Activated naive CD8-positive, alpha-beta T cell treated with anti-CD3 and anti-CD28 coated beads for 36 hours (primary cell): ENCODE data around the gene THBS1. TPM values are rescaled to one million over a fixed set of nuclear protein-coding genes. Genes with fewer than 3 reads are reported as not detected.

Experiments
- DNase-seq: peaks from one replicate; pipeline ENCODE4 v3.0.0; 2021
- H3K27ac Mint-ChIP-seq: one replicate; pipeline ENCODE4 v1.8.0; 2022; ENCODE audit warnings: mild to moderate bottlenecking, moderate library complexity, mixed read lengths
- H3K27me3 Mint-ChIP-seq: one replicate; pipeline ENCODE4 v1.8.0; 2022; ENCODE audit warnings: mild to moderate bottlenecking, mixed read lengths
- H3K36me3 Mint-ChIP-seq: one replicate; pipeline ENCODE4 v1.8.0; 2021; ENCODE audit warnings: mild to moderate bottlenecking, mixed read lengths
- H3K4me1 Mint-ChIP-seq: one replicate; pipeline ENCODE4 v1.8.0; 2021; ENCODE audit warnings: mixed read lengths
- H3K4me3 Mint-ChIP-seq: one replicate; pipeline ENCODE4 v1.8.0; 2022; ENCODE audit warnings: mild to moderate bottlenecking, moderate library complexity, mixed read lengths
- H3K9me3 Mint-ChIP-seq: one replicate; pipeline ENCODE4 v1.8.0; 2022; ENCODE audit warnings: mixed read lengths
- total RNA-seq, 2 experiments: library from RNA; stranded (reverse); gene quantifications; one replicate each; pipeline ENCODE4 v1.2.3, GENCODE V29; 2021

Gene THBS1
- total RNA-seq, 2 experiments from 2014 or later, result 0.62 to 0.68 TPM

DNA sequence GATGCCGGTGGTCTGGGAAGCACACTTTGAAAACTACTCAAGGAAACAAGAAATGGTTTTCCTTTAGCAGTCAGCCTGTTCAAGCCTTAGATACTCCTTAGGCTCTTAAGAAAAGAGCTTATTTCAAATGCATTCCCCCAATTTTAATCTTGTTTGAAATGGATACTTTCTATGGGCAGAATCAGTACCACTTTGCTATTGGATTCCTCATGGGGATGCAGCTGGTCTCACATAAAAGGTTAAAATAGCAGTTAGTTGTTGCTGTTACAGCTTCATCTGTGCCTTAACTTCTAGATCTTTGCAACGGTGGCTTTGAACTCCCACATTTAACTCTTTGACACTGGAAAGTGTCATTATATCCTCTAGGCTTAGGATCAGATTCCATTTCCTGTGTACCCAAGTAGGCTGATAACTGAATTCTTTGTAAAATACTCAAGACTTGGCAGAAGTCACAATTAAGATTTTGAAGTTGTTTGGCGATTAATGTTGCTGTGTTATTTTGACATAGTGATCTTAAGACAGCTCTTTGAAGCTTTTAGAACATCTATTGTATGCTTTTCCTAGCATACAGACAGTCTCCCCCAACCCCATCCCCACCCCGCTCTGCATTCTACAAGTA lies 2.2 kb downstream of the THBS1 start:
- Mint-ChIP-seq H3K4me1 (peaks cover 10% of the 10 kb centered on the region), H3K9me3 (no peaks in the 10 kb centered on the region), H3K4me3 (no peak overlapping the region), H3K27ac (no peak overlapping the region), H3K36me3 (no peaks in the 10 kb centered on the region), H3K27me3 (peaks cover 36% of the 10 kb centered on the region)
- no peak for DNase-seq

DNA sequence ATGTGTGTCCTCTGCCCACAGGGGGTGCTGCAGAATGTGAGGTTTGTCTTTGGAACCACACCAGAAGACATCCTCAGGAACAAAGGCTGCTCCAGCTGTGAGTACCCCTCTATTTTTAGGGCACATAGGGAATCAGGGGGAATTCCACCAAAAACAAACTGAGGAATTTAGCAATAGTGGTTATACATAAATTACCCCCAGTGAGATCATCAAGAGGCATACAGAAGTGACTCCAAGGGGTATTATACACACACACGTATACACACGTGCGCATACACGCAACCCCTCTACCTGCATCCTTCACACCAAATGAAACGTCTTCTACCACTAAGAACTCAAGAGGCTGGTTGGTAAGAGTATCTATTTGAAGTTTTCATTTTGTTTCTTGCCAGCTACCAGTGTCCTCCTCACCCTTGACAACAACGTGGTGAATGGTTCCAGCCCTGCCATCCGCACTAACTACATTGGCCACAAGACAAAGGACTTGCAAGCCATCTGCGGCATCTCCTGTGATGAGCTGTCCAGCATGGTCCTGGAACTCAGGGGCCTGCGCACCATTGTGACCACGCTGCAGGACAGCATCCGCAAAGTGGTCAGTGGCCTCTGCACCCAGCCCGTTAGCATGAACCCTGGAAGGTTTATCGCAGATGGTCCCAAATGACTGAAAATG lies 2.9 kb downstream of the THBS1 start:
- DNase-seq, result peak; percentile 20
- H3K4me1 Mint-ChIP-seq, result peaks cover 10% of the 10 kb centered on the region
- no peaks in the 10 kb centered on the region for H3K9me3 Mint-ChIP-seq
- no peak overlapping the region for H3K27ac Mint-ChIP-seq
- no peak overlapping the region for H3K4me3 Mint-ChIP-seq
- no peaks in the 10 kb centered on the region for H3K36me3 Mint-ChIP-seq
- H3K27me3 Mint-ChIP-seq, result peaks cover 33% of the 10 kb centered on the region

DNA sequence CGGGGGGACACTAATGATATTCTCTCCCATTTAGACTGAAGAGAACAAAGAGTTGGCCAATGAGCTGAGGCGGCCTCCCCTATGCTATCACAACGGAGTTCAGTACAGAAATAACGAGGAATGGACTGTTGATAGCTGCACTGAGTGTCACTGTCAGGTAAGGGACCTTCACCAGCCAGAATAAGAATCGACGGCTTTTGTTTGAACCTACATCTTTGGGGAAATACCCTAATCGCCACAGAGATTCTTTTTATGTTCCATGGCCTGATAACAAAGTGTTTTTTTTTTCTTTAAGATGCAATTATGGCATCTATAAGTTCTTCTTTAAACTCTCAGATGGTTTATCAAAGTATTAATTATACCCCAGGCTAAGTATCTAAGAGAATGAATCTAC lies 3.4 kb downstream of the THBS1 start:
- Mint-ChIP-seq H3K9me3 (no peaks in the 10 kb centered on the region), H3K27me3 (peaks cover 27% of the 10 kb centered on the region), H3K4me1 (peaks cover 10% of the 10 kb centered on the region), H3K27ac (no peak overlapping the region), H3K4me3 (no peak overlapping the region), H3K36me3 (no peaks in the 10 kb centered on the region)
- DNase-seq, result no peak

DNA sequence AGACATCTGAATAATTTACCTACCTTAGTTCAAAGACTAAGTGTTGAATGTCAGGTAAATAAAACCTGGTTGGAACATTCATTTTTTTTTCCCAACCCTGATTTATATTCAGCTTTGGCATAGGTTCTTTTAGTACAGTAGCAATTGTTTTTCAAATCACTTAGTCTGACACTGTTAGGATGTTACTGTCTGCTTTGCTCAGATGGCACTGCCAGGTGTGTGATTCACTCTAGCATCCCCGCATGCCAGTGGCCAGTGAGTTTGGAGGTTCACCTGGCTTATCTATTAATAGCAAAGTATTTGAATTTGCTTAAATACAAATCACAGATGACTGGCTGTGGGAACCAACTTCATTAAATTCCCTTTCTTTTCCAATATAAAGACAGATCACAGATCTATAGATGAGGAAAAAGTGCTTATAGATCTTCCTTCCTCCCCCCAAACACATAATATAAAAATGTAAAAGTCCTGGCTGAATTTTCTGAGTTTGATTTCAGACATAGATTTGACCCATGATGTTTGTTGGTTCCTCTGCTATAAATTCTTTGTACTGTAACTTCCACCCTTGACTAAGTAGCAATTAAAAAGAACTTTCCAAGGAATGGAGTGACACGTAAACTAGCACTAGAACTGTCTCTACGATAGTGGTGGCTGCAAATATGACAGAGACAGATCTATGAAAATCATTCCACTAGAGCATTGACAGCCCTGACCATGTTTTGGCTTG lies 3.9 kb downstream of the THBS1 start:
- Mint-ChIP-seq H3K4me1 (peaks cover 7% of the 10 kb centered on the region), H3K27me3 (peaks cover 22% of the 10 kb centered on the region), H3K4me3 (no peak overlapping the region), H3K27ac (no peak overlapping the region), H3K9me3 (no peaks in the 10 kb centered on the region), H3K36me3 (no peaks in the 10 kb centered on the region)
- no peak for DNase-seq

DNA sequence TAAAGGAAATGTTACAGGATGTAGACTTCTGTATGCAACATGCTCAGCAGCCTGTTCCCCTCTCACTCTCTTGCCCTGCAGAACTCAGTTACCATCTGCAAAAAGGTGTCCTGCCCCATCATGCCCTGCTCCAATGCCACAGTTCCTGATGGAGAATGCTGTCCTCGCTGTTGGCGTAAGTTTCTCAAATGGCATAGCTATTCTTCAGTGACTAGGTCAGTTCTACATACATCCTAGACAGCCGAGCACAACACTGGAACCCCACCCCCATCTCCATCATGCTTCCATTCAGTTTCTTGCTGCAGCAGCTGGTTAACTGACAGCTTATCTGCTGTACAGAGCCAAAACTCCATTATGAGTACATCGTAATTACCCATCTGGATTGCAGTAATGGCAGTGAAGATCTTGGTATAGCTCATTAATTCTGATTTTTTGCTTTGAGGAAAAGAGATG lies 4.5 kb downstream of the THBS1 start:
- peaks cover 19% of the 10 kb centered on the region for H3K27me3 Mint-ChIP-seq
- no peak overlapping the region for H3K27ac Mint-ChIP-seq
- H3K4me1 Mint-ChIP-seq, result peaks cover 4% of the 10 kb centered on the region
- H3K9me3 Mint-ChIP-seq, result no peaks in the 10 kb centered on the region
- no peaks in the 10 kb centered on the region for H3K36me3 Mint-ChIP-seq
- no peak for DNase-seq
- H3K4me3 Mint-ChIP-seq, result no peak overlapping the region

DNA sequence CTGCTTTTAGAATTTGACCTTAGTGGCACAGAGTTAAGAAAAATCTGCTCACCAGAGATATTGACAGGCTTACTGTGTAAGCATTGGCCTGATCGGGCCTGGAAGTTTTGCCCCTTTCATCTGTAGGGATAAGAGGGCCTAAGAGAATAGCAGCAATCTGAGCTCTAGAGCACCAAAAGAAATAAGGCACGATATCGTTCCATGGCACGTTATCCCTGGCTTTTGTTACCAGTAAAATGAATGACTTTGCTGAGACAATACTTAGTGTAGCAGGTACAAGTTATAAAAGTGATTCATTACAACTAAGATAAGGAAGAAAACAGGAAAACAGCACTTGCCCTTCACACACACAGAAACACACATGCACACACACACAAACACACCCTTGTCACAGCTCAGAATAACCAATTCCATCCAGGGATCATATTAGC lies 5.0 kb downstream of the THBS1 start:
- H3K36me3 Mint-ChIP-seq, result no peaks in the 10 kb centered on the region
- no peak overlapping the region for H3K4me3 Mint-ChIP-seq
- peaks cover 19% of the 10 kb centered on the region for H3K27me3 Mint-ChIP-seq
- no peak for DNase-seq
- no peak overlapping the region for H3K27ac Mint-ChIP-seq
- no peaks in the 10 kb centered on the region for H3K9me3 Mint-ChIP-seq
- peaks cover 4% of the 10 kb centered on the region for H3K4me1 Mint-ChIP-seq

DNA sequence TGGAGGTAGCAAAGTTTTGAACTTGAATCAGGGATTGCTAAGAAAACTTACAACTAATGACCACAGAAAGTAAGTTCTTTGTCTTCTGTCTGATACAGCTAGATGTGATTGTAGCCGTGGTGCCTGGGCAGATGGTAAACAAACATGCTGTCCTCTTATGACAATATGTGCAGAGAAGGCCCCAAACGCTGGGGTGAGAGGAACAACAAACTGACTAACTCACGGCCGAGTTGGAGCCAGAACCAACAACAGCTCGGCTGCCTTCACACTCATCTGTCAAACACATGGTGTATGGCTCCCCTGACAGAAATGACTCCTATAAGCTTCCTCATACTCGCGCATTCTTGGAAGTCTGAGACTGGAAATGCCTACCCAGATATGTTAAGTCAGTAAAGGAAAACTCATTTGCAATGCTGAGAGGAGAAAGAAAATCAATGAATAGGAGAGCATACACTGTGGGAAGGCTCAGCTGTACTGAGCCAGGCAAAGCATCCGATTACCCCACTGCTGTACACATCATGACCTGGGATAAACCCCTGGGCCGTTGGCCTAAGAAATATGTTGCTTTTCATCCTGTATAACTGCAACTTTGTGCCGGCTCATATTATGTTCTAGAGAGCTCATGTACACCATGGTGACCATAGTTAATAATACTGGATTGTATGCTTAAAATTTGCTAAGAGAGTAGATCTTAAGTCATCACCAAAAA lies 5.7 kb downstream of the THBS1 start:
- no peak overlapping the region for H3K27ac Mint-ChIP-seq
- H3K4me3 Mint-ChIP-seq, result no peak overlapping the region
- no peaks in the 10 kb centered on the region for H3K36me3 Mint-ChIP-seq
- no peaks in the 10 kb centered on the region for H3K9me3 Mint-ChIP-seq
- H3K4me1 Mint-ChIP-seq, result no peaks in the 10 kb centered on the region
- peaks cover 13% of the 10 kb centered on the region for H3K27me3 Mint-ChIP-seq
- no peak for DNase-seq

DNA sequence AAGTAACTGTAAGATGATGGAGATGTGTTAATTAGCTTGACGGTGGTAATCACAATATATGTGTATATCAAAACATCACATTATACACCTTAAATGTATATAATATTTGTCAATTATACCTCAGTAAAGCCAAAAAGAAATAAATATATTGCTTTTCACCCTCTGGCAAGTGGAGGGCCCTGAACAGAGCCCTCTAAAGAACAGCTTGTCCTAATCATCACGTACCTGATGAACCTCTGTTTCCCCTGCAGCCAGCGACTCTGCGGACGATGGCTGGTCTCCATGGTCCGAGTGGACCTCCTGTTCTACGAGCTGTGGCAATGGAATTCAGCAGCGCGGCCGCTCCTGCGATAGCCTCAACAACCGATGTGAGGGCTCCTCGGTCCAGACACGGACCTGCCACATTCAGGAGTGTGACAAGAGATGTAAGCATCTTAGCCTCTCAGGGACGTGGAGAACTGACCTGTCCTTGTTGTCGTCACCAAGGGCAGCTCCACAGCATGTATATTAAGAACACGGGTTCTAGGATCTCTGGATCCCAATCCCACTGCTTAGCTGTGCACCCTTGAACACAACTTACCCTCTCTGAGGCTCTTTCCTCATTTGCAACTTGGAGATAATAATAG lies 6.3 kb downstream of the THBS1 start:
- no peaks in the 10 kb centered on the region for H3K36me3 Mint-ChIP-seq
- H3K4me1 Mint-ChIP-seq, result no peaks in the 10 kb centered on the region

DNA sequence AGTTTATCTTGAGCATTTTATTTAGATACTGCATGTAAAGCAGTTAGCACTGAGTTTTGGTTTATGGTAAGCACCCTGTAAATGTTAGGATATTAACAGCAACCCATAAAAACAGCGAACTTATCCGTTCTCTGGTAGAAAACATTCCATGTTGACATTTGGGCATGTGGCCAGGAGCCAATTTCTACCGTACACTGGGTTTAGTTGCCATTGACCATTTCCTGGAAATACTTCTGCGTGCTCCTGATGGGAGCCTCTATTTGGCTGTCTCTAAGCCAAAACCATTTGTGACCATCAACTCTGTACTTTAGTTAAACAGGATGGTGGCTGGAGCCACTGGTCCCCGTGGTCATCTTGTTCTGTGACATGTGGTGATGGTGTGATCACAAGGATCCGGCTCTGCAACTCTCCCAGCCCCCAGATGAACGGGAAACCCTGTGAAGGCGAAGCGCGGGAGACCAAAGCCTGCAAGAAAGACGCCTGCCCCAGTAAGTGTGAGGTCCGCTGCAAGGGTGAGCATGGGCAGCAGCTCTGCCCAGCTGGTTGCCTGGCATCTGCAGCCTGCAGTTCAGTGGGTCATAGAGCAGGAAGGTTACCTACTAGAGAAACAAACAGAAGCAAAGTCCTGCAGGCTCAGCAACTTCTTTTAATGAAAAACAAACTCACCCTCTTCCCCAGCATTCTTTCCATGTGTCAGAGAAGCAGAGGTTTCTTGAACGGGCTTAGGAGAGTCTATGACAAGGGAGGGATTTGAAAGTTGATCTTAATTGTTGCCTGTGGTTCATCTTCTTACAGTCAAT lies 7.1 kb downstream of the THBS1 start:
- Mint-ChIP-seq H3K27ac (no peak overlapping the region), H3K4me1 (no peaks in the 10 kb centered on the region), H3K27me3 (no peaks in the 10 kb centered on the region), H3K9me3 (no peaks in the 10 kb centered on the region), H3K36me3 (no peaks in the 10 kb centered on the region), H3K4me3 (no peak overlapping the region)
- DNase-seq, result no peak

More for the DNA sequence above, 6.3 kb downstream of the THBS1 start:
- peaks cover 6% of the 10 kb centered on the region for H3K27me3 Mint-ChIP-seq
- H3K9me3 Mint-ChIP-seq, result no peaks in the 10 kb centered on the region
- no peak for DNase-seq
- H3K4me3 Mint-ChIP-seq, result no peak overlapping the region
- no peak overlapping the region for H3K27ac Mint-ChIP-seq

DNA sequence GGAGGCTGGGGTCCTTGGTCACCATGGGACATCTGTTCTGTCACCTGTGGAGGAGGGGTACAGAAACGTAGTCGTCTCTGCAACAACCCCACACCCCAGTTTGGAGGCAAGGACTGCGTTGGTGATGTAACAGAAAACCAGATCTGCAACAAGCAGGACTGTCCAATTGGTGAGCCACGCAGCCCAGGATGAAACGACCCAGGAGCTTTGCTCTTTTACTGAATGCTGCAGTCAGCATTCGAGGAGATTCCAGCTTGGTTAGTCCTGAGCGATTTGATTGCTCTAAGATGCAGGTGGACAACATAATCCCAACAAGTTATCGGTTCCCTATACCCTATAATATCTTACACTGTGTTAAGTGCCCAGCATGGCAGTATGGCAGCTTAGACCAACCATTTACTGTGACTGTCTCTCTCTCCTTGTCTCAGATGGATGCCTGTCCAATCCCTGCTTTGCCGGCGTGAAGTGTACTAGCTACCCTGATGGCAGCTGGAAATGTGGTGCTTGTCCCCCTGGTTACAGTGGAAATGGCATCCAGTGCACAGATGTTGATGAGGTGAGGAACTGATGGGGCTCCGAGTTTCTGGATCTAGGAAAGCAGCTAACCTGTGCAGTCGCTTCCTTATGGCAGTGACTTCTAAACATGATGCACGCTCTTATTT lies 7.8 kb downstream of the THBS1 start:
- H3K36me3 Mint-ChIP-seq, result no peaks in the 10 kb centered on the region
- H3K4me3 Mint-ChIP-seq, result no peak overlapping the region

DNA sequence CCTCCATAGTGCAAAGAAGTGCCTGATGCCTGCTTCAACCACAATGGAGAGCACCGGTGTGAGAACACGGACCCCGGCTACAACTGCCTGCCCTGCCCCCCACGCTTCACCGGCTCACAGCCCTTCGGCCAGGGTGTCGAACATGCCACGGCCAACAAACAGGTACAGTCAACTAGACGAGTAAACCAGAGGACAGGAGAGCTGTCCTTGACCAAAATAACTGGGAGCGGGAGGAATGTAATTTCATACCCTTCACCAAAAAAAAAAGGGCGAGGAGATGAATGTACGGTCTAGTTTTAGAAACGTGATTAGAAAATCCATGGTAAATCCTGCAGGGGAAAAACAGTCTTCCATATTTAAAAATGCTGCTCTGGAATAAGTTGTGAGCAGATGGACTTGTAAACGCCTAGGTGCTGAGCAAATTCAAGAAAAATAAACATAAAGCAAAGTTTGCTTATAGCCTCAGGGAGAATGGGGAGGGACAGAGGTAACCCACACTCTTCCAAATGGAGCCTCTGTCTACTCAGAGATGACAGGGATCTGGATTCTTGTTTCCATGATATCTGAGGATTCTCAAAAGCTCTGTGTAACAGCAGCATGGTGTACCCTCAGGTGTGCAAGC lies 8.4 kb downstream of the THBS1 start:
- peaks cover 4% of the 10 kb centered on the region for H3K4me1 Mint-ChIP-seq
- H3K36me3 Mint-ChIP-seq, result no peaks in the 10 kb centered on the region
- no peak overlapping the region for H3K4me3 Mint-ChIP-seq
- no peak for DNase-seq
- H3K27ac Mint-ChIP-seq, result no peak overlapping the region
- no peaks in the 10 kb centered on the region for H3K27me3 Mint-ChIP-seq
- H3K9me3 Mint-ChIP-seq, result no peaks in the 10 kb centered on the region

More for the DNA sequence above, 7.8 kb downstream of the THBS1 start:
- DNase-seq, result no peak
- no peak overlapping the region for H3K27ac Mint-ChIP-seq
- no peaks in the 10 kb centered on the region for H3K4me1 Mint-ChIP-seq
- H3K27me3 Mint-ChIP-seq, result no peaks in the 10 kb centered on the region
- H3K9me3 Mint-ChIP-seq, result no peaks in the 10 kb centered on the region

DNA sequence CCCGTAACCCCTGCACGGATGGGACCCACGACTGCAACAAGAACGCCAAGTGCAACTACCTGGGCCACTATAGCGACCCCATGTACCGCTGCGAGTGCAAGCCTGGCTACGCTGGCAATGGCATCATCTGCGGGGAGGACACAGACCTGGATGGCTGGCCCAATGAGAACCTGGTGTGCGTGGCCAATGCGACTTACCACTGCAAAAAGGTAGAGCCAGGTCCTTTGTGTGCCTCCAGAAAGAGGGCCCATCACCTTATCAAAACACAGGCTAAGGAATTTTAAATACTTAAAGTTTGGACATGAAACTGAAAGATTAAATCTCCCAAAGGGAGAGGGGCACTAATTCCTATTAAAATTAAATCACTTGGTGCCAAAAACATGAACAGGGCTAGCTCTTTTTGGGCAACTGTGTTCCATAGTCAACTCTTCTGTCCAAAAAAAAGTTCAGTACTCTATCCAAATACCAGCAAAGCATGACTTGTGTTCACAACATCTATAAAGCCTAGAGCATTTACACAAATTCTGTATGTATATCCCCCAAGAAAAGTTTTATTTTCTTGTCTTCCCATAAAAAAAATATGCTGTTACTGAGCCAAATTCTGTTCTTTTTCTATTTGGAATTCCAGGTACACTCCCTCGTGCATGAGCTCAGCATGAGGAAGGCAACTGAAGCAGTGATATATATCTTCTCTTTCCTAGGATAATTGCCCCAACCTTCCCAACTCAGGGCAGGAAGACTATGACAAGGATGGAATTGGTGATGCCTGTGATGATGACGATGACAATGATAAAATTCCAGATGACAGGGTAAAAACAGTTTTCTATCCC lies 9.2 kb downstream of the THBS1 start:
- Mint-ChIP-seq H3K27ac (no peak overlapping the region), H3K27me3 (no peaks in the 10 kb centered on the region), H3K4me3 (no peak overlapping the region), H3K4me1 (peaks cover 4% of the 10 kb centered on the region), H3K36me3 (no peaks in the 10 kb centered on the region), H3K9me3 (no peaks in the 10 kb centered on the region)
- no peak for DNase-seq
